ENCODE results near the gene RGPD8.
"Not testable (repeated sequence)": the region's sequence is repeated elsewhere in the genome, so short reads cannot be mapped to it uniquely, and the experiment has no call there.

RGPD8 gene

DNA sequence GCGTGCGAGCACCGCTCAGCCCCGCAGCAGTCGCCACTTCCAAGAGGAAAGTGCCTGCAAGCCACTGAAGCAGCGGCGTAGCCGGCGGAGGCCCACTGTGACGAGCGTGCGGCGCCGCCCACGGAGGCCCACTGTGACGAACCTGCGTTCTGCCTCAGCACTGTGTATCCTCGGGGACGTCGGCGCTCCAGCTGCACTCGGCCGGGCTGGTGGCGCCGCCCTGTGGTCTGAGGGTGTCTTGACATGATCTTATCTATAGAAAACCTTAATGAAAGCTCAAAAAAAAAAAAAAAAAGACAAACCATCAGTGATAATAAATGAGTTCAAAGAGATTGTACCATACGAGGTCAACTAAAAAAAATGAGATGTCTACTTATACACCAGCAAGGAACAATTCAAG lies at the start of gene RGPD8:
TSS of gene RGPD8 (minus strand) at position 166 of the 400 bp plus-strand sequence. CDS start 192 bp downstream, outside the sequence.
- DNase-seq = not testable (repeated sequence)

DNA sequence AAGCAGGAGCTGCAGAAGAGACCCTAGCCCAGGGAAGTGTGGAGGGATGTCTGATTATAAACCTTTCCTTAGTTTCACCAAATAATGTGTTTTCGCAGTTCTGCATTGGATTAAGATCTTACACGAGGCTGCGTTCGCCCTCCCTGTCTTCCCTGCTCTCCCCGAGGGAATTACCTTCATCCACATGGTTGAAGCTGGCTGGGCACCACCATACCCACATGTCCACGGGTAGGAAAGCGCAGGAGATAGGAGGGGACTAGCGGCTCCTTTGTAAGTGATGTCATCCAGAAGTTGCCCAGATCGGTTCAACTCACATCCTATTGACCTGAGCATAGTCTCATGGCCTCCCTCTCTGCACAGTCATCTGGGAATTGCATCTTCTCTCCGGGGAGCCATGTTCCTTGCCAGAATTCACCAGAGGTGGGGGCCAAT lies 49.6 kb upstream of the RGPD8 start:
- DNase-seq = no peak

DNA sequence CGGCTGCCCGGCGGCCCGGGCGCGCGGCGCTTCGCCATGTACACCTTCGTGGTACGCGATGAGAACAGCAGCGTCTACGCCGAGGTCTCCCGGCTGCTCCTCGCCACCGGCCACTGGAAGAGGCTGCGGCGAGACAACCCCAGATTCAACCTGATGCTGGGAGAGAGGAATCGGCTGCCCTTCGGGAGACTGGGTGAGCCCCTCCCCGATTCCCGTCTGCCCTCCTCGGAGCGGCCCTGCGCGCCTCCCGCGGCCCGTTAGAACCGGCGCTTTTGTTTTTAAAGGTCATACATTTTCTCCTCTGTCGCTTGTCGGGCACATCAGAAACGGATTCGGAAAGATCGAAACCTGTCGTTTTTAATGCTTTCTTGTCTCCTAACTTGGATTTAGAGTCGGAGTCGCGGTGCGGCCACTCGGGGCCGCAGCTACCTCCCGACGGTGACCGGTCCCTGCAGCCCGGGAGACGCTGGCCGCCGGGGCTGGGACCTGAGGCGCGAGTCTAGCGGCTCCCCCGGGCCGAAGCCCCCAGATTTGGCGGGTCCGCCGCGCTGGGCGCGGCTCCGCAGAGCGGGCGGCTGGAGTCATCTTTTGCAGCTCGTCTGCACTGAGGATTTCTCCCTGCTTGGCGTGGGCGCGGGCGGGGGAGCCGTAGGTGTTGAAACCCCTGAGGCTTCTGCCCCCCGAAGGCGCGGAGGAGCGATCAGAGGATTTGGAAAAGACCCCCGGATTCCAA lies 49.0 kb upstream of the RGPD8 start:
- no peak for DNase-seq

DNA sequence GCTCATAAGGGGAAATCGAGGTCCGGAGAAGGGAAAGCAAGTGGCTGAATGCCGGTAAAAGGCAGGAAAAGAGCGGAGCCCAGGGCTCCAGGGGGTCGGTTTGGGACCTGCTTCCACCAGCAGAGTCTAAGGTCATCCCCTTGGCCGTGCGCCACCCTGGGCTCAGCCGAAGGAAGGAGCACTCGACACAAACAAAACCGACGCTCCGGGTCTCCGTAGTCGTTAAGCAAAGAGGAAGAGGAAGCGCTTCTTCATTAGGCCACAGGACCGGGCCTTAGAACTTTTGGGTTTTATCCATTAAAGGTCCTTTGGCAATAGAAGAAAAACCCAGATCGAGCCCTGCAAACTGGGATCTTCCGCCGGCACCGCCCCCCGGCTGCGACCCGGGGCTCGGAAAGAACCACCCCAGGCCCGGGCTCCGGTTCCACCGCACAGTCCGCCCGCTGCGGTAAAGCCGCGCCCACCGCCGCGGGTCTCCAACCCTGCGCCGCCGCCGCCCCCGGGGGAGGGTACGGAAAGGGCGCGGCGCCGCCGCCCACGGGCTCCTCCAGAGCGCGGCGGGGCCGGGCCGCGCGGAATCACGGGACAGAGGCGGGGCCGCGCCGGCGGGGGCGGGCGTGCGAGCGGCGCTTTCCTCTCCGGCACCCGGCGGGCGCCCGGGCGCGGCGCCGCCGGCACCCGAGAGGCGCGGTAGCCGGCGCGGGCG lies 48.2 kb upstream of the RGPD8 start, which contains the start of gene TTL:
TSS of gene TTL (plus strand) at position 629 of the 706 bp plus-strand sequence. CDS start 189 bp downstream, outside the sequence.
- no peak for DNase-seq

DNA sequence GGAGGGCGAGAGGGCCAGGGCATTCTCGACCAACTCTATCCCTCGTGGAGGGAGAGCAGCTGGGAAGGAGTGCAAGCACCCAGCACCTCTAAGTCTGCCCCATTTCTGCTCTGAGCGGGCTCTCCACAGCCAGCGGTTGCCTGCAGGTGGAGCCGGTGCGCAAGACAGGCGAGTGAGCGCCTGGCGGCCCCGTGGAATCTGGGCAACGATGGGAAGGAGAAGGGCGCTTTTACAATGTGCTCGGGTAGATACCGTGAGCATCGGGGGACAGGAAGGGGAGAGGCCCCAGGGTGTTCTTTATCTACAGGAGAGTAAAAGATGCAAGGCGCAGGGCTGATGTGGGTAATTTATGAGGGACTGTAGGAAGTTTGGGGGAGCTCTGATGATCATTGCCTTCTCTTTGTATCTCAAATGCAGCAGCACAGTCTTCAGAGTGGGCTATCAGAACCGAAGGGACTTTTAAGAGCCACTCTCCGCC lies 47.6 kb upstream of the RGPD8 start:
- DNase-seq = peak; percentile 24

DNA sequence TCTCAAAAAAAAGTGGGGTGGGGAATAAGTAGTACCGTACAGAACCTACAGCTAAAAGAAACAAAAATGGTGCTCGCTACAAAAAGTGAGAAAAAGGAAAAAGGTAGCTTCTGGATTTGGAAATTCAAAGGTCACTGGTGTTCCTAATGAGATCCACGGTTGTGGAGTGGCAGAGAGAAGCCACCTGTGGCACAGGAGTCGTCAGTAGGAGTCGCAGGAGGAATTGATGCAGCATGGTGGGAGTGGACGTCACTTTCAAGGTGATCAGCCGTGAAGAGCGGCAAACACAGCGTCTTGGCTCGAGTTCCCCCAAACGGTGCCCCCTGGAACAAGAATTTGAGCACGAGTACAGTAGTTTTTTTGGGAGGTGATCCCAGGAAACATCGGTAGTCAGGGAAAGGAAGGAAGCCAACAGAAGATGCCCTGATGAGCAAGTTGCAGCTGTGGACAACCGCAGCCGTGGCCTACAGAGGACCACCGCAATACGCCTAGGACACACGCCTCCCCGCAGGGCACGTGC lies 47.1 kb upstream of the RGPD8 start:
- DNase-seq = no peak

DNA sequence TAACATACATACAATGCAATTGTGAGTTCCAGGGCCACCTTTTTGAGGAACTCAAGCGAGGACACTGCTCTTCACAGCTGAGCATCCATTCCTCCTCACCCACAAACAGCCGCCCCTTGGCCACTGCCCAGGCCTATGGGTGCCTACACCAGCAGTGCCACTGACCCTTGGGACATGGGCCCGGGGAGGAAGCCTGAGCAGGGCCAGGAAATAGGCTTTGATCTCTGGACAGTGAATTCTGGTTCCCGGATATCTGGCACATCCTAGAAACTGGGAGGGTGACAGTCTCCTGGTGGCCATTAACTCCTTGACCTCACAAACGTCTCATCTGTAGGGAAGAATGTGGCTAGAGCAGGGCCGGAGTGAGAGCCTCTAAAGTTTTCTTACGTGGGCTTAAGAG lies 43.0 kb upstream of the RGPD8 start:
- DNase-seq = no peak

DNA sequence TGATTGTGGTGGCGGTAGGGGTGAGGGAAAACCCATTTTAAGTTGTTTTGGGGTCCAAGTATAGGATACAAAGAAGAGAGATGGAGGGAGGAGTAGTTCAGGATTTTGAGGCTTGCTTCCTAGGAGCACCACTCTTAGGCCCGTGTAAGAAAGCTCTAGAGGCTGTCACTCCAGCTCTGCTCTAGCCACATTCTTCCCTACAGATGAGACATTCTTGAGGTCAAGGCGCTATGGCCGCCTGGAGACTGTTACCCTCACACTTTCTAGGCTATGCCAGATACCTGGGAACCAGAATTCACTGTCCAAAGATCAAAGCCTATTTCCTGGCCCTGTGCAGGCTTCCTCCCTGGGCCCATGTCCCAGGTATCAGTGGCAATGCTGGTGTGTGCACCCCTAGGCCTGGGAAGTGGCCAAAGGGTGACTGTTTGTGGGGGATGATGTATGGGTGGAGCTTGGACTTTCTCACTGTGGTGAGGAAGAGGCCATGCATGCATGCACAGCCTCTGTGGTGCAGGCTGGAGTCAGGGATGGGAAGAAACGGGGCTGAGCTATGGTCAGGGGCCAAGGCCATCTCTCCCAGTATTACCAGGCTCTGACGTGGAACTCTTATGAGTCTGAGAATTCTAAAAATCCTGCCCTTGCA lies 41.5 kb upstream of the RGPD8 start:
- DNase-seq = no peak

DNA sequence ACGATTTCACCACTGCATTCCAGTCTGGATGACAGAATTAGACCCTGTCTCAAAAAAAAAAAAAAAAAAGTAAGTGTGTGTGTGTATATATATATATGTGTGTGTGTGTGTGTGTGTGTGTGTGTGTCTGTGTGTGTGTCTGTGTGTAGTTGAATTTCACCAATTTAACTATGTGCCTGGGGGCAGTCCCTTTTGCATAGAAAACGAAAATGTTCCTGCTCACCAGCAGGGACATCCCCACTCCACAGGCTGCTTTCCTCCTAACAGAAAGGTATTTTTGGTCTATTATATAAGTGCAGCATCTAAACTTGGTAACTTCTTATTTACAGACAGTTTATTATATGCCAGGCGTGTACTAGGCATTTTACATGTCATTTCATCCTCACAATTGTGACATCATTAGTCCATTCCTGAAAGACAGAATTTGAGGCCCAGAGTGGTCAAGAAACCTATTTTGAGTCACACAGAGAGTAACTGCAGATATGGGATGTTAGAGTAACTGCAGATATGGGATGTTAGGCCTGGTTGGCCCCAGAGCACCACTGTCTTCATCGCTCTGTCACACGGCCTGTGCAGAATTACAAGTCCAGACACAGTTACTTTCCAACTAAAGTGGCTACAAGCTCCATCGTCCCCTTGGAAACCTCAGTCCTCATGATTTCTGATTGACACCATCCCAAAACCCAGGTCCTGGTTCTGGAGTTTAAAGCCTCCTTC lies 39.3 kb upstream of the RGPD8 start:
- no peak for DNase-seq

DNA sequence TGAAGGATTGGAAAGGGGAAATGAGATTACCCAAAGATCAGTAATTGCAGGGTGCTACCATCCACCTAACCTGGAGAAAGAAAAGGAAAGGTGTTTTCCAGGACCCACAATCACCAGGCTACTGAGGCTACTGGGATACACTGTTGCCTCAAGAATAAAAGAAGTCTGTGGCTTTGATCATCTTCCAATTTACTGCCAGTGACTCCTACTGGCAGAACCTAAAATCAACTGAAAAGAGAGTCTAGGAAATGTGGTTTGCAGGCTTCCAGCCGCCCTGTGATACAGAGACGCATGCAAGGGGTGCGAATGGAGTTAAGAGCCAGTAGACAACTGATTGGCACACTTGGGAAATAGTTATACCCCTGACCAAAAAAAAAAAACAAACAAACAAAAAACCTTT lies 31.9 kb upstream of the RGPD8 start:
- no peak for DNase-seq

DNA sequence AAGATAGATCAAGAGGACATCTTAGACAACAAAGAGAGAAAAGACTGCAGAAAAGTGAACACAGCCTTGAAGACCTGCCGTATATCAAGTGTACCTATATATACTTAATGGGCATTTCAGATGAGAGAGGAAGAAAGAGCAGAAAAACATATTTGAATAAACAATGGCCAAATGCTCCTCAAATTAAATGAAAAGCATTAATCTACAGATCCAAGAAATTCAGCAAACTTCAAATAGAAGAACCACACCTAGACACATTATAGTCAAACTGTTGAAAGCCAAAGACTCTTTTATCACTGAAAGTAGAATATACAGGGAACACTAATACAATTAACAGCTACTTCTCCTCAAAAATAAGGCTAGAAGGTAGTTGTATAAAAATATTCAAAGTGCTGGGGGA lies 29.8 kb upstream of the RGPD8 start:
- no peak for DNase-seq

DNA sequence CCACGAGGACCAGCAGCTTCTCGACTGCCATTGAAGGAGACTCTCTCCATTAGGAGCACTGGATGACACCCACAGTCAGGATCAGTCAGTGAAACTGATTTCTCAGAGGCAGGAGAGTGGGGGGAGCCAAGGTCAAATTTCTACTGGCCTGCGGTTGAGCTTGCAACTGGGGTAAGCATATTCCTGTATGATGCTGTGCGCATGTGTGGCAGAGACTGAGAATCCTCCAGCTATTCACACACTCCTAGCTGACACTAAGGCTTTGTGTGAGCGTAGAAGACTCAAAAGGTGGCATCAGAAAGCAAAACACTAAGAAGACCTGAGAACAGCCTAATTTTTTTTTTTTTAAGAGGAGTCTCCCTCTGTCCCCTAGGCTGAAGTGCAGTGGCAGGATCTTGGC lies 28.7 kb upstream of the RGPD8 start:
- no peak for DNase-seq

DNA sequence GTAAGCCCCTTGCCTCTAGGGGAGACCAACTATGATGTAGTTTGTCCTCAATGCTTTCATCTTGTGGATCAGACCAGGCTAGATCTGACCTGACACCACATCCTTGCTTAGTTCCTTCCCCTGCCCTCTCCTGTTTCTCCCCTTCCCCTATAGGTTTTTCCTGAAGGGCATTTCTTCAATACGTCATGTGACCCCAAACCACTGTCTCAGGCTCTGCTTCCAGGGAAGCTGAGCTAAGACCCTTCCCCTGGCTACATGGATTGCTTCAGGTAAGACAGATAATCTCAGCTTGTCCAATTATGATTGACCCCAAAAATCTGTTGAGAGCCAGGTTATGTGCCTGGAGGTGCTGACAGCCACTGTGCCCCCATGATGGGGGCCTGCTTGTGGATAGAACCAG lies 25.9 kb upstream of the RGPD8 start:
- no peak for DNase-seq

DNA sequence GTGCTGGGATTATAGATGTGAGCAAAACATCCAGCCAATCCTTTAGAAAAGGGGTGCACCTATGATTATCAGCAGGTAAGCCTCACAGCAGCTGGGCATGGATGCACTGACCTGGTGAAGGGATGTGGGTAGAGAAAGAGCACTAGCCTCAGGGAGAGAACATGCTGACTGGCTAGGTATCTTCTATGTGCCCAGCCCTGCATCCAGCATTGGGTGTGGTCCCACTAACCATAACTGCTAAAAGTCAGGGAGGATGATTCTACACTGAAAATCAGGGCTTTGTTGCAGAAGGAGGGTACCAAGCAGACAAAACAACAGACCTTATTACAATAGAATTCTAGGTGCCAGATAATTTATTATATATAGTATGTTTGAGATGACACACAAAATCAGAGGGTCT lies 21.1 kb upstream of the RGPD8 start:
- no peak for DNase-seq

DNA sequence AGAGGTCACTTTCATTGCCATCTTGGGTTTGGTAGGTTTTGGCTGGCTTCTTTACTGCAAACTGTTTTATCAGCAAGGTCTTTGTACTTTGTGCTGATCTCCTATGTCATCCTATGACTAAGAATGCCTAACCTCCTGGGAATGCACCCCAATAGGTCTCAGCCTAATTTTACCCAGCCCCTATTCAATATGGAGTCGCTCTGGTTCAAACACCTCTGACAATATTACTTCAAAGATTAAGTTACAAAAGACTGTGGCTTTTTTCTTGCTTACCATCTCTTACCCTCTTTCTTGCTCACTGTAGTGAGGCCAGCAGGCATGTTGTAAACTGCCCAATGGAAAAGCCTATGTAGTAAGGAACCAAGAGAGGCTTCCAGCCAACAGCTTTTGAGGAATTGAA lies 17.9 kb upstream of the RGPD8 start:
- DNase-seq = no peak

DNA sequence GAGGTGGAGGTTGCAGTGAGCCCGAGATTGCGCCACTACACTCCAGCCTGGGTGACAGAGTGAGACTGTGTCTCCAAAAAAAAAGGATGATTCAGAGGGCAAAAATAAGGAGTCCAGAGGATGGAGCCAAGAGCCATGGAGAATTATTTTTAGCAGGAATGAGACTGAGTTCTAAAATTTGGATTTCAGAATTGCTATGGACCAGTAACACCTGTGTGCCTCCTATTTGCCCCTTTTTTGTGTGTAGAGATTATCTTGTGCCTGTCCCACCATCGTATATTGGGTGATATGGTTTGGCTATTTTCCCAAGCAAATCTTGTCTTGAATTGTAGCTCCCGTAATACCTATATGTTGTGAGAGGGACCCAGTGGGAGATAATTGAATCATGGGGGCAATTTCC lies 16.4 kb upstream of the RGPD8 start:
- no peak for DNase-seq

DNA sequence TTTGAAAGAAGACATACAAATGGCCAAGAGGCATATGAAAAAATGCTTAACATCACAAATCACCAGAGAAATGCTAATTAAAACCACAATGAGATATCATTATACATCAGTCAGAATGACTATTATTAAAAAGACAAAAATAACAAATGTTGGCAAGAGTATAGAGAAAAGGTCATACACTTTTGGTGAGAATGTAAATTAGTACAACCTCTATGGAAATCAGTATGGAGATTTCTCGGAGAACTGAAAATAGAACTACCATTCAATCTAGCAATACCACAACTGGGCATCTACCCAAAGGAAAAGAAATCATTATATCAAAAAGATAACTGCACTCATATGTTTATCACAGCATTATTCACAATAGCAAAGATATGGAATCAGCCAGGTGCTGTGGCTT lies 10.8 kb upstream of the RGPD8 start:
- DNase-seq = not testable (repeated sequence)

DNA sequence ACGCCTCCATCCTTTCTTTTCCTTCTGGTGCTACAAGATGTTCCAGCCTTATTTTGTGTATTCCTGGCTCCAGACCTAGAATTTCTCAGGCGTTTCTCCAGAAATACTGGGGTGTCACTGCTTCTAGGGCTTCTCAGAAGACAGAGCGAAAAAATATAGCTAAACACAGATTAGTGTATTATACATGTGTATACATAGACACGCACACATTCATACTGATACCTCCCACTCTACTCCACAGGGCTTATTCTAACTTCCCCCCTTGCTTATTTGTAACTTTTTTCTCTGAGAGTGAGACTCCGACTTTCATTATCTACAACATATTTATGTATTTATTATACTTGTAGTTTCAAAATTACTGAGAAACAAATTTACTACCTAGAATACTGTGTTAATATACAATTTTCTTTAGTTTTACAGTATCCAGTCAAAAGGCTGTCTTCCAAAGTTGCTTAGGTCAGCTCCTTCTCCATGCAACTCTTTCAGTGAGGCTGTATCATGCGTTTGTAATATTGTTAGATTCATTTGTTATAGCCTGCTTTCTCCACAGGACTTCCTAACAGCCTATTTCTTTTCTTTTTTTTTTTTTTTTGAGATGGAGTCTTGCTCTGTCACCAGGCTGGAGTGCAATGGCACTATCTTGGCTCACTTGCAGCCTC lies 5.3 kb upstream of the RGPD8 start:
- DNase-seq = not testable (repeated sequence)

DNA sequence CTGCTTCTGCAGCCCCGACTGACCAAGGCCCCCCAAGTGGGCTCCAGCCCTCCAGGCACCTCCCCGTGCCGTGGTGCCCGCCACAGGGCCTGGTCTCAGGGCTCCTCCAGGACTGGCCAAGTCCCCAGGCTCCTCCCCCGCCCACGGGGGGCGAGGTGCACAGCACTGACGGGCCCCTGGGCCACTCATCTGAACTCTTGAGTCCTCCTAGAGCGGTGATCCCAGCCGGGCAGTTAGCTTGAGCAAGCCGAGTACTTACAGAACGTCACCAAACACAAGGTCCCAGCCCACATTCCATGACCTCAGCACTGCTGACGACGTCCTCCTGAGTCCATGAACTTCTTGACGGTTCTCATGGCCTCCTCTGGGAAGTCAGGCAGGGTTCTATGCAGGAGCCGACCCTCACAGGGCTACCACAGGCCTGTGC lies 4.0 kb upstream of the RGPD8 start:
- DNase-seq = not testable (repeated sequence)

DNA sequence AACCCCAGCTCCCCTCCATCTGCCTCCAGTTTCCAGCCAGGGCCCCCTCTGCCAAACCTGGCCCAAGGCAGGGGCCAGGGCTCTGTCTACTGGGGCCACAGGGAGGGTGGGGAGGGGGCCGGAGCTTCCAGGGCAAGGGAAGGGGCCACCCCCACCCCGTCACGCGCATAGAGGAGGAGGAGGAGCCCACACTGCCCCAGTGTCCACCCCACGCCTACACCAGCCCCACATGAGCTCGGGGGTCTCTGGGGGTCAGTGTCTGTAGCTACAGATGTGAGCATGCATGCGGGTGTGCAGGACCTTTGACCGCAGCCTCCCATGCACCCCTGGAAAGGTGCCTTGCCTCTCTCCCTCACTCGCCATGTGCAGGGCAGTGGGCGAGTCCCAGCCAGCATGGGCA lies 3.5 kb upstream of the RGPD8 start:
- not testable (repeated sequence) for DNase-seq

DNA sequence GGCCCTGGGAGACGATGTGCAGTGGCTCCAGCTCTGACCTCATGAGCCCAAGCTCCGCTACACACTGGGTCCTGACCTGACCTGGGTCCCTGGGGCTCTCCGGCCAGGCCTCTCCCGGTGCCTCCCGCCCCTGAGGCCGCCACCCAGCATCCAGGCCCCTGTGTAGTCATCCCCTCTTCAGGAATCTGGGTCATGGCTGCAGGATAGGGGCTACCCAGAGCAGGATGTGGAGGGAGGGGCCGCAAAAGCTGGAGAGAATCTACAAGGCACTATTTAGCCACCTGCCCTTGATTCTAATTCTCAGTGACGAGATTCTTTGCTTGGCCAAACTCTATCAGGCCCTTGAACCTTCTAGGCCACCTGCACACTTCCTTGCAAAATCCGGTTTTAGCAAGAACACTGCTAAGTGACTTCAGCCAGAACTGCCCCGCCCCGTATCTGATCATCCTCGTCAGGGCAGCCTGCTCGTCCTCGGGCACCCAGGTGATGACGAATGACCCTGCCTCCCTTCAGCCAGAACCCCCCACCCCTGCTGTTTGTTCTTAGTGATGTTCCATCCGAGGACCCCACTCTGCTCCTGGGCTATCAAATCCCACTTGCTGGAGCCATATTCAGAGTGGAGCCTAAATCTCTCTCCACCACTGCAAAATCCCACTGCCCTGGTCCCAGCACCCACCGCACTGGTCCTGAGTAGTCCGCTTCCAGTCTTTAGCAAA lies 2.4 kb upstream of the RGPD8 start:
- DNase-seq = not testable (repeated sequence)

Measured in SIG-M5 (cell line).